ENCODE measurements around the gene USP33.
"Not testable (repeated sequence)": the region's sequence is repeated elsewhere in the genome, so short reads cannot be mapped to it uniquely, and the experiment has no call there.

- TF ChIP-seq PRDM15 (CRISPR knock-in tag; IDR thresholded peaks at IDR 0.05); CTCF (IDR thresholded peaks at IDR 0.05); MAX (CRISPR knock-in tag; IDR thresholded peaks at IDR 0.05); CREB1 (CRISPR knock-in tag; IDR thresholded peaks at IDR 0.05); ZBTB21 (CRISPR knock-in tag; IDR thresholded peaks at IDR 0.05; ENCODE audit: borderline replicate concordance); SP1 (CRISPR knock-in tag; conservative IDR thresholded peaks at IDR 0.05); TEAD4 (CRISPR knock-in tag; IDR thresholded peaks at IDR 0.05); TEAD1 (CRISPR knock-in tag; IDR thresholded peaks at IDR 0.05); NFYB (CRISPR knock-in tag; conservative IDR thresholded peaks at IDR 0.05; ENCODE audit: low read depth); ATF3 (CRISPR knock-in tag; conservative IDR thresholded peaks at IDR 0.05); E2F5 (CRISPR knock-in tag; IDR thresholded peaks at IDR 0.05); RELA (CRISPR knock-in tag; IDR thresholded peaks at IDR 0.05; ENCODE audit: borderline replicate concordance): not testable (repeated sequence)
These were observed 113.4 kb downstream of the USP33 start for GRCh38 chr1:77646224-77646623.

All from WTC11 (cell line).